H9 (cell line): Measurements from ENCODE around the gene BCAS3. TPM values are rescaled to one million over a fixed set of nuclear protein-coding genes. Genes with fewer than 3 reads are reported as not detected.

Experiments used
- DNase-seq: peaks from one replicate; pipeline ENCODE4 v3.0.0-alpha.2; 2017
- H2AFZ ChIP-seq: one replicate; pipeline ENCODE4 v1.6.1; 2013; ENCODE audit warnings: mild to moderate bottlenecking, low read length, control low read depth, moderate library complexity
- H2AK5ac ChIP-seq: 2 replicates; pipeline ENCODE4 v1.6.1; 2013; ENCODE audit warnings: low read length, control low read depth, mixed read lengths; ENCODE audit not compliant: insufficient read length
- H2BK120ac ChIP-seq: one replicate; pipeline ENCODE4 v1.6.1; 2013; ENCODE audit warnings: low read depth, mild to moderate bottlenecking, low read length, control low read depth, inconsistent platforms; ENCODE audit not compliant: poor library complexity, severe bottlenecking
- H2BK12ac ChIP-seq: 2 replicates; pipeline ENCODE4 v1.6.1; 2013; ENCODE audit warnings: low read length, control low read depth, mixed read lengths, low read depth; ENCODE audit not compliant: insufficient read length
- H2BK15ac ChIP-seq: 2 replicates; pipeline ENCODE4 v1.6.1; 2013; ENCODE audit warnings: low read depth, low read length, control low read depth
- H2BK20ac ChIP-seq: one replicate; pipeline ENCODE4 v1.6.1; 2013; ENCODE audit warnings: low read depth, mild to moderate bottlenecking, low read length, control low read depth, inconsistent platforms; ENCODE audit not compliant: poor library complexity, severe bottlenecking
- H2BK5ac ChIP-seq: 2 replicates; pipeline ENCODE4 v1.6.1; 2013; ENCODE audit warnings: low read length, control low read depth, mixed read lengths; ENCODE audit not compliant: insufficient read length
- H3K14ac ChIP-seq: 2 replicates; pipeline ENCODE4 v1.6.1; 2013; ENCODE audit warnings: low read length, control low read depth; ENCODE audit not compliant: insufficient read depth
- H3K18ac ChIP-seq: 2 replicates; pipeline ENCODE4 v1.6.1; 2013; ENCODE audit warnings: low read depth, mild to moderate bottlenecking, mixed read lengths, low read length, control low read depth; ENCODE audit not compliant: insufficient read length
- H3K23ac ChIP-seq: 2 replicates; pipeline ENCODE4 v1.6.1; 2013; ENCODE audit warnings: low read length, control low read depth, mixed read lengths, low read depth; ENCODE audit not compliant: insufficient read length
- H3K23me2 ChIP-seq: 2 replicates; pipeline ENCODE4 v1.6.1; 2013; ENCODE audit warnings: low read depth, mild to moderate bottlenecking, mixed read lengths, low read length, control low read depth; ENCODE audit not compliant: insufficient read length, poor library complexity, severe bottlenecking
- H3K27ac ChIP-seq: 2 replicates; pipeline ENCODE4 v1.5.1; 2013; ENCODE audit warnings: low read length, control low read depth, mixed read lengths, low read depth; ENCODE audit not compliant: insufficient read length
- H3K27me3 ChIP-seq: 2 replicates; pipeline ENCODE4 v1.6.1; 2013; ENCODE audit warnings: low read length, control low read depth, inconsistent platforms; ENCODE audit not compliant: insufficient read depth
- H3K4ac ChIP-seq: 2 replicates; pipeline ENCODE4 v1.6.1; 2013; ENCODE audit warnings: low read depth, mild to moderate bottlenecking, control low read depth, inconsistent platforms, low read length, moderate library complexity
- H3K4me1 ChIP-seq: 2 replicates; pipeline ENCODE4 v1.6.1; 2013; ENCODE audit warnings: low read length, control low read depth, inconsistent platforms; ENCODE audit not compliant: insufficient read depth
- H3K4me2 ChIP-seq: 2 replicates; pipeline ENCODE4 v1.6.1; 2013; ENCODE audit warnings: low read length, control low read depth, mixed read lengths; ENCODE audit not compliant: insufficient read length, insufficient read depth
- H3K56ac ChIP-seq: 2 replicates; pipeline ENCODE4 v1.6.1; 2013; ENCODE audit warnings: low read depth, mild to moderate bottlenecking, mixed read lengths, low read length, control low read depth; ENCODE audit not compliant: insufficient read length
- H3K79me1 ChIP-seq: 2 replicates; pipeline ENCODE4 v1.6.1; 2013; ENCODE audit warnings: low read depth, mild to moderate bottlenecking, moderate library complexity, low read length, control low read depth, inconsistent platforms; ENCODE audit not compliant: insufficient read depth, poor library complexity, severe bottlenecking
- H3K79me2 ChIP-seq: 2 replicates; pipeline ENCODE4 v1.6.1; 2013; ENCODE audit warnings: low read length, control low read depth, inconsistent platforms; ENCODE audit not compliant: insufficient read depth
- H3K9ac ChIP-seq: 2 replicates; pipeline ENCODE4 v1.6.1; 2013; ENCODE audit warnings: low read length, control low read depth, mixed read lengths; ENCODE audit not compliant: insufficient read length; ENCODE audit errors: extremely low read depth
- H3K9me3 ChIP-seq: one replicate; pipeline ENCODE4 v1.6.1; 2013; ENCODE audit warnings: low read depth, low read length, inconsistent platforms; ENCODE audit not compliant: control insufficient read depth
- H3T11ph ChIP-seq: one replicate; pipeline ENCODE4 v1.6.1; 2013; ENCODE audit warnings: mild to moderate bottlenecking, low read length, control low read depth, inconsistent platforms
- H4K20me1 ChIP-seq: one replicate; pipeline ENCODE4 v1.6.1; 2013; ENCODE audit not compliant: control insufficient read depth, insufficient read length, insufficient read depth
- H4K5ac ChIP-seq: 2 replicates; pipeline ENCODE4 v1.6.1; 2013; ENCODE audit warnings: low read depth, mild to moderate bottlenecking, mixed read lengths, low read length, control low read depth; ENCODE audit not compliant: insufficient read length
- H4K8ac ChIP-seq: replicated peaks from 2 replicates; pipeline ENCODE4 v1.6.1; 2013; ENCODE audit warnings: low read length, control low read depth, mixed read lengths, low read depth; ENCODE audit not compliant: insufficient read length
- H4K91ac ChIP-seq: 2 replicates; pipeline ENCODE4 v1.6.1; 2013; ENCODE audit warnings: low read depth, mild to moderate bottlenecking, moderate library complexity, mixed read lengths, low read length, control low read depth; ENCODE audit not compliant: insufficient read length
- H3K27ac Mint-ChIP-seq, 3 experiments: 2 replicates in 2 of 3; 3 replicates in 1 of 3; pipeline ENCODE4 v1.8.0; 2020 to 2021; ENCODE audit warnings: mixed read lengths in 3 of 3, mild to moderate bottlenecking in 1 of 3, moderate library complexity in 1 of 3
- H3K27me3 Mint-ChIP-seq: 2 replicates; pipeline ENCODE4 v1.8.0; 2021; ENCODE audit warnings: low read depth, mild to moderate bottlenecking, moderate library complexity, mixed read lengths
- H3K36me3 Mint-ChIP-seq, 3 experiments: 2 replicates in 2 of 3; 3 replicates in 1 of 3; pipeline ENCODE4 v1.8.0; 2020 to 2021; ENCODE audit warnings: low read depth in 3 of 3, mixed read lengths in 3 of 3; ENCODE audit not compliant: insufficient read depth in 1 of 3
- H3K4me1 Mint-ChIP-seq, 2 experiments: 2 replicates each; pipeline ENCODE4 v1.8.0; 2020; ENCODE audit warnings: mixed read lengths in 2 of 2
- H3K4me3 Mint-ChIP-seq, 2 experiments: 2 replicates in 1 of 2; 3 replicates in 1 of 2; pipeline ENCODE4 v1.8.0; 2020 to 2021; ENCODE audit warnings: mild to moderate bottlenecking in 2 of 2, mixed read lengths in 2 of 2, moderate library complexity in 1 of 2
- H3K9me3 Mint-ChIP-seq, 2 experiments: 2 replicates in 1 of 2; 3 replicates in 1 of 2; pipeline ENCODE4 v1.8.0; 2020; ENCODE audit warnings: mild to moderate bottlenecking in 2 of 2, mixed read lengths in 2 of 2, moderate library complexity in 1 of 2
- CTCF ChIP-seq: fragments of 200-600 bp; sonication (generic); conservative IDR thresholded peaks from 3 replicates; pipeline ENCODE4 v1.8.0; 2021; ENCODE audit warnings: antibody characterized with exemption, mild to moderate bottlenecking
- WGBS: extraction: QIAGEN DNeasy Blood & Tissue Kit; methylation state at CpG from one replicate; pipeline ENCODE4 v1.1.7; 2013; ENCODE audit warnings: missing lambda C conversion rate, low lambda C conversion rate, mixed read lengths; ENCODE audit not compliant: insufficient read length; ENCODE audit errors: extremely low coverage; 5-methylcytosine and 5-hydroxymethylcytosine counted together
- total RNA-seq: library from RNA; stranded (reverse); gene quantifications from 2 replicates; pipeline ENCODE4 v1.2.1, GENCODE V29; 2021

The BCAS3 gene
- total RNA-seq, 1 experiment from 2014 or later, result 22.4 TPM

GRCh38 chr17:61066062-61066461 lies 388.4 kb downstream of the BCAS3 start:
- H3K23ac ChIP-seq, result no peak overlapping the region
- H4K8ac ChIP-seq, result no peak overlapping the region
- H3K27ac ChIP-seq, result no peak overlapping the region
- Mint-ChIP-seq H3K9me3 (no peaks in the 10 kb centered on the region), H3K27me3 (no peaks in the 10 kb centered on the region), H3K27ac (no peak overlapping the region), H3K4me1 (peaks cover 8 to 10% of the 10 kb centered on the region in 2 experiments), H3K36me3 (no peaks in the 10 kb centered on the region), H3K4me3 (no peak overlapping the region)
- no peak overlapping the region for H4K5ac ChIP-seq
- no peak overlapping the region for H2BK12ac ChIP-seq
- no peak overlapping the region for H3K4ac ChIP-seq
- H2BK120ac ChIP-seq, result no peak overlapping the region
- H2AK5ac ChIP-seq, result no peak overlapping the region
- no peak for DNase-seq
- H3K27me3 ChIP-seq, result no peaks in the 10 kb centered on the region
- H3K14ac ChIP-seq, result no peak overlapping the region
- no peak overlapping the region for H3K56ac ChIP-seq
- H2AFZ ChIP-seq, result no peak overlapping the region
- H3K4me1 ChIP-seq, result no peaks in the 10 kb centered on the region
- no peak overlapping the region for H3T11ph ChIP-seq
- H2BK20ac ChIP-seq, result no peak overlapping the region
- H2BK15ac ChIP-seq, result no peak overlapping the region
- no CpG with 5 or more reads among the region's 2 CpGs for WGBS
- TF ChIP-seq CTCF, result no peak
- no peak overlapping the region for H4K91ac ChIP-seq
- no peaks in the 10 kb centered on the region for H3K79me2 ChIP-seq
- H2BK5ac ChIP-seq, result no peak overlapping the region
- no peak overlapping the region for H3K4me2 ChIP-seq
- no peak overlapping the region for H3K18ac ChIP-seq
- no peaks in the 10 kb centered on the region for H3K9me3 ChIP-seq
- no peaks in the 10 kb centered on the region for H3K79me1 ChIP-seq
- no peak overlapping the region for H3K9ac ChIP-seq
- no peaks in the 10 kb centered on the region for H3K23me2 ChIP-seq
- no peaks in the 10 kb centered on the region for H4K20me1 ChIP-seq
